Stimulated activated naive B cell treated with anti-CD40 and anti-IgM and Interleukin-4, amounts not matched to agents 10 μg/mL and 1 μg/mL and 100 μg/mL, for 72 hours (primary cell): ENCODE data around the gene RETN.

Experiments used
- ATAC-seq, 2 donors: fragments of 150-1000 bp; cut with Tn5 transposase; replicated peaks; 2 replicates each; pipeline ENCODE4 v1.10.0; 2021; ENCODE audit warnings: moderate library complexity in 1 of 2
- DNase-seq: peaks from one replicate; pipeline ENCODE4 v3.0.0; 2021
- H3K27ac Mint-ChIP-seq: one replicate; pipeline ENCODE4 v1.8.0; 2022; ENCODE audit warnings: mild to moderate bottlenecking, mixed read lengths
- H3K27me3 Mint-ChIP-seq, 2 donors: one replicate each; pipeline ENCODE4 v1.8.0; 2022; ENCODE audit warnings: mixed read lengths in 2 of 2
- H3K36me3 Mint-ChIP-seq, 2 donors: one replicate each; pipeline ENCODE4 v1.8.0; 2022; ENCODE audit warnings: mixed read lengths in 2 of 2, mild to moderate bottlenecking in 1 of 2
- H3K4me1 Mint-ChIP-seq, 2 donors: one replicate each; pipeline ENCODE4 v1.8.0; 2022; ENCODE audit warnings: mixed read lengths in 2 of 2, mild to moderate bottlenecking in 1 of 2
- H3K4me3 Mint-ChIP-seq, 2 donors: one replicate each; pipeline ENCODE4 v1.8.0; 2022; ENCODE audit warnings: mild to moderate bottlenecking in 2 of 2, mixed read lengths in 2 of 2, moderate library complexity in 1 of 2
- H3K9me3 Mint-ChIP-seq, 2 donors: one replicate each; pipeline ENCODE4 v1.8.0; 2022; ENCODE audit warnings: mixed read lengths in 2 of 2, mild to moderate bottlenecking in 1 of 2

The RETN gene

GRCh38 chr19:7632340-7633203 is 36.3 kb upstream of the RETN start:
- H3K27me3 Mint-ChIP-seq, result no peaks in the 10 kb centered on the region
- ATAC-seq (no peak), DNase-seq (no peak)
- peaks cover 30 to 33% of the 10 kb centered on the region in 2 donors for H3K36me3 Mint-ChIP-seq
- H3K4me3 Mint-ChIP-seq, result peak overlapping the region in 1 of 2 donors; percentile 18
- no peaks in the 10 kb centered on the region for H3K9me3 Mint-ChIP-seq
- peaks cover 43 to 81% of the 10 kb centered on the region in 2 donors for H3K4me1 Mint-ChIP-seq
- peak overlapping the region; percentile 10 for H3K27ac Mint-ChIP-seq

- no peaks in the 10 kb centered on the region for H3K27me3 Mint-ChIP-seq
- peak within 1 kb of the TSS in 1 of 2 donors; percentile 32 for H3K4me3 Mint-ChIP-seq
- ATAC-seq (no peak), DNase-seq (no peak)
- H3K4me1 Mint-ChIP-seq, result peaks cover 34 to 81% of the 10 kb centered on the region in 2 donors
- no peaks in the 10 kb centered on the region for H3K9me3 Mint-ChIP-seq
- peaks cover 33 to 34% of the 10 kb centered on the region in 2 donors for H3K36me3 Mint-ChIP-seq
- peak within 1 kb of the TSS; percentile 10 for H3K27ac Mint-ChIP-seq
These were observed 35.2 kb upstream of the RETN start, which contains the start of gene PCP2 for GRCh38 chr19:7633698-7634097. Gene PCP2, minus strand, starts transcription at chr19:7633719. Its CDS starts 262 bp downstream, at chr19:7633457.

DNA sequence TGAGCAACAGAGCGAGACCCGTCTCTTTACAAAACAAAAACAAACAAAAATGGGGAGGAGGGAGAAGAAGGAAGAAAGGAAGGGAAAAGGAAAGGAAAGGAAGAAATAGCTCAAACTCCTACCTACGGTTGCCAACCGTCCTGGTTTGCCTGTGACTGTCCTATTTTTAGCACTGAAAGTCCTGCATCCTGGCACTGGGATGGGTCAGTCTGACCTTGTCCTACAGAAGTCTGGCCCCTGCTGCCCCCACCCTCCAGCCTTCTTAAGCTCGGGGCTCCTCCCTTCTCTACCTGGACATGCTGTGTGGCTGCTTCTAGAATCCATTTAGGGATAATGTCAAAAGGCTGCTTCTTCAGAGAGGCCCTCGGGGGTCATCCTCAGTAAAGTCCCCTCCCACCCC is 33.2 kb upstream of the RETN start:
- ATAC-seq, result no peak
- no peaks in the 10 kb centered on the region for H3K27me3 Mint-ChIP-seq
- no peak for DNase-seq
- H3K9me3 Mint-ChIP-seq, result no peaks in the 10 kb centered on the region
- H3K27ac Mint-ChIP-seq, result peak overlapping the region; percentile 75
- H3K36me3 Mint-ChIP-seq, result peaks cover 38% of the 10 kb centered on the region in 2 donors
- peaks cover 35 to 79% of the 10 kb centered on the region in 2 donors for H3K4me1 Mint-ChIP-seq
- H3K4me3 Mint-ChIP-seq, result peak overlapping the region; percentile 36 to 94

GRCh38 chr19:7636317-7636690 is 32.5 kb upstream of the RETN start:
- Mint-ChIP-seq H3K4me1 (peaks cover 33 to 72% of the 10 kb centered on the region in 2 donors), H3K9me3 (no peaks in the 10 kb centered on the region), H3K4me3 (peak overlapping the region; percentile 92 to 94), H3K27ac (peak overlapping the region; percentile 97), H3K27me3 (no peaks in the 10 kb centered on the region), H3K36me3 (peaks cover 38% of the 10 kb centered on the region in 2 donors)
- DNase-seq, result no peak
- ATAC-seq, result no peak

DNA sequence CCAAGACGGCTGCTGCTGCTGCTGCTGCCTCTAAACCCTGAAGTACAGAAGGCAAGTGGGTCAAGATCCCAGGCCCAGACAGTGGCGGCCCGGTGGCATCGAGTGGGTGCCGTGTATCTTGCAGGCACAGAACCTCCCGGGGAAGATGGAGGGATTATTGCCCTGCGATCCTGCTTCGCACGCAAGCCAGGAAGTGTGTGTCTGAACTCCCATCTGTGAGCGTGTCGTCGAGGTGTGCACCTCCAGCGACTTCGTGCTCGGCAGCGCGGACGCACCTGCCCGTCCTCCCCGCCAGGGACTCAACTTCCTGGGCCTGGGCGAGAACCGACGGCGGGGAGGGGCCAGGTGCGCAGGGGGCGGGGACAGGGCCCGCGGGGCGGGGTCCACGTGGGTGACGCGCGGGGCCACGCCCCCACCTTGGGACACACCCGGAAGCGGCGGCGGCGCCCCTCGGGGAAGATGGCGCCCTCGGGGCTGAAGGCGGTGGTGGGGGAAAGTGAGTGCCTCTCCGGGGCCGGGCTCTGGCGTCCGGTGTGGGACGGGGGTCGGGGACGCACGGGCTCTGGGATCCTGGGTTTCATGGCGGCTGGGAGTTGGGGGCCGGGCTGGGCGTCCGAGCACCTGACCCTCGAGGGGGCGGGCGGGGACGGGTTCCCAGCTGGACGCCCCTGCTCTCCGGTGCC is 32.0 kb upstream of the RETN start, which contains the start of gene STXBP2:
STXBP2 (plus strand) TSS at position 420 of the 683 bp plus-strand sequence; CDS start at position 460, 40 bp downstream.
- no peaks in the 10 kb centered on the region for H3K27me3 Mint-ChIP-seq
- H3K36me3 Mint-ChIP-seq, result peaks cover 34 to 36% of the 10 kb centered on the region in 2 donors
- H3K9me3 Mint-ChIP-seq, result no peaks in the 10 kb centered on the region
- ATAC-seq (peak; percentile 95 to 98), DNase-seq (peak; percentile 84)
- peak within 1 kb of the TSS; percentile 92 to 94 for H3K4me3 Mint-ChIP-seq
- H3K4me1 Mint-ChIP-seq, result peaks cover 29 to 67% of the 10 kb centered on the region in 2 donors
- H3K27ac Mint-ChIP-seq, result peak within 1 kb of the TSS; percentile 97

- DNase-seq (no peak), ATAC-seq (peak; percentile 48 to 55)
- H3K36me3 Mint-ChIP-seq, result peaks cover 34 to 37% of the 10 kb centered on the region in 2 donors
- no peaks in the 10 kb centered on the region for H3K27me3 Mint-ChIP-seq
- H3K9me3 Mint-ChIP-seq, result no peaks in the 10 kb centered on the region
- peaks cover 29 to 62% of the 10 kb centered on the region in 2 donors for H3K4me1 Mint-ChIP-seq
- peak overlapping the region; percentile 92 to 94 for H3K4me3 Mint-ChIP-seq
- peak overlapping the region; percentile 97 for H3K27ac Mint-ChIP-seq
These were observed 31.2 kb upstream of the RETN start for GRCh38 chr19:7637374-7638256.

DNA sequence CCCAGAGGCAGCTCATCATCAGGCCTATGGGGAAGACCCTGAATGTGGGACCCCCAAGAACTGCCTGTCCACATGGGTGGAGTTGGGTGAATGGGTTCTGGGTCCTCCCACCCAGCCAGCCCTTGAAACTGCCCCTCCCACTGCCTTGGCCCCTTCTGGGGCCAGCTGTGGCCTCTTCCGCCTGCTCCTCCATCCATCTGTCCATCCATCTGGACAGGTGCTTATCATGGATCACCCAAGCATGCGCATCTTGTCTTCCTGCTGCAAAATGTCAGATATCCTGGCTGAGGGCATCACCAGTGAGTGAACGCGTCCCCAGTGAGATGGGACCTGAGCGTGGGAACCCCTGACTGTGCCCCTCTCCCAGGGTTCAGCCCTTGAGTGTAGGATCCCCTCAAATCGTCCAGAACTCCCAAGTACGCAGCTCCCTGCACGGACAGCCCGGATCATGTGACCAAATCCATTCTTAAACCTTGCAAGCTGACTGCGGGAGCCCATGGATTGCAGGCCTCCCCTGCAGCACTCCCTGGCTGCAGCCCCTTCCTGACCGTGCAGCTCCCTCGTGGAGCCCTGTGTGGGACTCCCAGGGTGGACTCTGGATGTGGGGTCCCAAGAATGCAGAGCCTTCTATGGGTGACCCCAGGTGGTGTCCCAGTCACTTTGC is 29.9 kb upstream of the RETN start:
- no peaks in the 10 kb centered on the region for H3K27me3 Mint-ChIP-seq
- peaks cover 36 to 42% of the 10 kb centered on the region in 2 donors for H3K36me3 Mint-ChIP-seq
- H3K9me3 Mint-ChIP-seq, result peaks cover 0 to 2% of the 10 kb centered on the region in 2 donors
- H3K4me1 Mint-ChIP-seq, result peaks cover 26 to 55% of the 10 kb centered on the region in 2 donors
- no peak overlapping the region for H3K27ac Mint-ChIP-seq
- ATAC-seq, result no peak
- peak overlapping the region in 1 of 2 donors; percentile 7 for H3K4me3 Mint-ChIP-seq
- no peak for DNase-seq

DNA sequence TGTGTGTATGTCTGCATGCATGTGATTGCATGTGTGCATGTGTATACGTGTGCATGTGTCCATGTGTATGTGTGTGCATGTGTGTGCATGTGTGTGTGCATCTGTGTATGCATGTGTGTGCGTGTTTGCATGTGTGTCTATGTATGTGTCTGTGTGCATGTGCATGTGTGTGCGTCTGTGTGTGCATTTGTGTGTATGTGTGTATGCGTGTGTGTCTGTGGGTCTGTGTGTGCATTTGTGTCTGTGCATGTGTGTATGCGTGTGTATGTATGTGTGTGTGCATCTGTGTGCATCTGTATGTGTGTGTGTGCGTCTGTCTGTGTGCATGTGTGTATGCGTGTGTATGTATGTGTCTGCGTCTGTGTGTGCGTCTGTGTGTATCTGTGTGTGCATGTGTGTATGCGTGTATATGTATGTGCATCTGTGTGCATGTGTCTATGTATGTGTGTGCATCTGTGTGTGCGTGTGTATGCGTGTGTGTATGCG is 28.9 kb upstream of the RETN start:
- H3K4me1 Mint-ChIP-seq, result peaks cover 21 to 51% of the 10 kb centered on the region in 2 donors

DNA sequence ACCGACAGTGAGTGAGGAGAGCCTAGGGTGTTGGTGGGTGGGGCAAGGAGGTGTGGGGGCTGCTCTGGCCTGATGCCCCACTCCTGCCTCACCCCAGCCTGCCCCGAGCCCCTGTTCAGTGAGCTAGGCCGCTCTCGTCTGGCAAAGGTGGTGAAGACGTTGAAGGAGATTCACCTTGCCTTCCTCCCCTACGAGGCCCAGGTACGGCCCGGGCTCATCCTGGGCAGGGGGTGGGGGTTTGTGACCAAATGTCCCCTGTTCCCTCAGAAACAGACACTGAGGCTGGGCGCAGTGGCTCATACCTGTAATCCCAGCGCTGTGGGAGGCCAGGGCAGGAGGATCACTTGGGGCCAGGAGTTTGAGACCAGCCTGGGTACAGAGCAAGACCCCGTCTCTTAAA is 28.0 kb upstream of the RETN start:
- Mint-ChIP-seq H3K4me1 (peaks cover 21 to 42% of the 10 kb centered on the region in 2 donors), H3K4me3 (no peak overlapping the region), H3K36me3 (peaks cover 49 to 53% of the 10 kb centered on the region in 2 donors), H3K27ac (no peak overlapping the region), H3K9me3 (peaks cover 0 to 2% of the 10 kb centered on the region in 2 donors), H3K27me3 (no peaks in the 10 kb centered on the region)
- ATAC-seq (no peak), DNase-seq (no peak)

More for the DNA sequence above, 28.9 kb upstream of the RETN start:
- ATAC-seq, result no peak
- no peak for DNase-seq
- H3K4me3 Mint-ChIP-seq, result peak overlapping the region; percentile 15 to 18
- H3K36me3 Mint-ChIP-seq, result peaks cover 43 to 47% of the 10 kb centered on the region in 2 donors
- no peaks in the 10 kb centered on the region for H3K27me3 Mint-ChIP-seq
- no peak overlapping the region for H3K27ac Mint-ChIP-seq
- H3K9me3 Mint-ChIP-seq, result peaks cover 0 to 2% of the 10 kb centered on the region in 2 donors

DNA sequence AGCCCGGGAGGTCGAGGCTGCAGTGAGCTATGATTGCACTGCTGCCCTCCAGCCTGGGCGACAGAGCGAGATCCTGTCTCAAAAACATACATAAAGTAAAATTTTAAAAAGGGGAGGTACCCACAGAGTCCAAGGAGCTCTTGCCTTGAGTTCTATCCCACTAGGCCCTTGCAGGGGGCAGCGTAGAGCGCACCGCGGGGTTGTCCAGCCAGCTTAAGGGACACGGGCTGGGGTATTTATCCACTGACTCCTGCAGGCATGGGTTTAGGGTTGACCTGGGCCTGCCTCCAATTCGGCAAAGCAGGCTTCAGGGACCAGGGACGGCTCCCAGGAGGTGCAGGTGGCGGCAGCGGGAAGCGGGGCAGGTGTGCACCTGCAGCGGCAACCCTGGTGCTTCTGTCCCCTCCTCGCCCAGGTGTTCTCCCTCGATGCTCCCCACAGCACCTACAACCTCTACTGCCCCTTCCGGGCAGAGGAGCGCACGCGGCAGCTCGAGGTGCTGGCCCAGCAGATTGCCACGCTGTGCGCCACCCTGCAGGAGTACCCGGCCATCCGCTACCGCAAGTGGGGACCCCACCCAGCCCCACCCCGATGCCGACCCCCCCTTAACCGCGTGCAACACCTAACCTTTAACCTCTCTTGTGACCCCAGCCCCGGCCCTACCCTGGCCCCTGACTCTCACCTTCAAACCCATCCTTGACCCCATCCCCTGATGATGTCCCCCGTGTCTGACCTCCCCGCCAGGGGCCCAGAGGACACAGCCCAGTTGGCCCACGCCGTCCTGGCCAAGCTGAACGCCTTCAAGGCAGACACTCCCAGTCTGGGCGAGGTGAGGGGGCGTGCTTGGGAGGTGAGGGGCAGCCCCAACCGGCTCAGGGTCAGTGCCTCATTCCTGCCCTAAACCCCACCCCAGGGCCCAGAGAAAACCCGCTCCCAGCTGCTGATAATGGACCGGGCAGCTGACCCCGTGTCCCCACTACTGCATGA is 27.3 kb upstream of the RETN start:
- H3K27me3 Mint-ChIP-seq, result no peaks in the 10 kb centered on the region
- H3K9me3 Mint-ChIP-seq, result peaks cover 0 to 2% of the 10 kb centered on the region in 2 donors
- H3K27ac Mint-ChIP-seq, result no peak overlapping the region
- ATAC-seq (no peak), DNase-seq (no peak)
- H3K4me1 Mint-ChIP-seq, result peaks cover 20 to 34% of the 10 kb centered on the region in 2 donors
- H3K4me3 Mint-ChIP-seq, result no peak overlapping the region
- peaks cover 51 to 59% of the 10 kb centered on the region in 2 donors for H3K36me3 Mint-ChIP-seq

GRCh38 chr19:7642295-7643030 is 26.4 kb upstream of the RETN start:
- H3K36me3 Mint-ChIP-seq, result peaks cover 50 to 62% of the 10 kb centered on the region in 2 donors

GRCh38 chr19:7643031-7643415 is 25.8 kb upstream of the RETN start:
- Mint-ChIP-seq H3K4me3 (no peak overlapping the region), H3K9me3 (peaks cover 0 to 2% of the 10 kb centered on the region in 2 donors), H3K4me1 (peaks cover 18 to 24% of the 10 kb centered on the region in 2 donors), H3K36me3 (peaks cover 53 to 67% of the 10 kb centered on the region in 2 donors), H3K27ac (no peak overlapping the region), H3K27me3 (no peaks in the 10 kb centered on the region)
- no peak for ATAC-seq
- no peak for DNase-seq

More at GRCh38 chr19:7642295-7643030, 26.4 kb upstream of the RETN start:
- peaks cover 18 to 30% of the 10 kb centered on the region in 2 donors for H3K4me1 Mint-ChIP-seq
- no peak for ATAC-seq
- H3K27ac Mint-ChIP-seq, result no peak overlapping the region
- H3K27me3 Mint-ChIP-seq, result no peaks in the 10 kb centered on the region
- DNase-seq, result no peak
- H3K4me3 Mint-ChIP-seq, result no peak overlapping the region
- peaks cover 0 to 2% of the 10 kb centered on the region in 2 donors for H3K9me3 Mint-ChIP-seq
